Keratinocyte (primary cell): ENCODE data around the gene ITIH2. TPM values are rescaled to one million over a fixed set of nuclear protein-coding genes. Genes with fewer than 3 reads are reported as not detected.

Source experiments
- DNase-seq: peaks from one replicate; pipeline ENCODE4 v3.0.0-alpha.2; 2011; ENCODE audit warnings: low read depth, missing footprints, low spot score
- FAIRE-seq: peaks from 2 replicates; lab custom pipeline; 2011; peaks lifted over from hg19 to GRCh38; lab: Jason Lieb, UNC
- H2AFZ ChIP-seq: 2 replicates; pipeline ENCODE4 v1.6.0; 2012; ENCODE audit warnings: low read length, control low read depth, inconsistent platforms; ENCODE audit not compliant: control insufficient read depth
- H3K27ac ChIP-seq: 2 replicates; pipeline ENCODE4 v1.5.1; 2011; ENCODE audit warnings: low read length; ENCODE audit not compliant: control insufficient read depth, insufficient read depth
- H3K27me3 ChIP-seq: 3 replicates; pipeline ENCODE4 v1.6.0; 2011; ENCODE audit warnings: low read length; ENCODE audit not compliant: control insufficient read depth, insufficient read depth; ENCODE audit errors: extremely low read depth
- H3K36me3 ChIP-seq, 2 experiments: 2 replicates in 1 of 2; 3 replicates in 1 of 2; pipeline ENCODE4 v1.5.1; 2011; ENCODE audit warnings: low read length in 2 of 2, mild to moderate bottlenecking in 1 of 2; ENCODE audit not compliant: control insufficient read depth in 2 of 2, insufficient read depth in 2 of 2; ENCODE audit errors: extremely low read depth in 1 of 2
- H3K4me1 ChIP-seq: 3 replicates; pipeline ENCODE4 v1.5.1; 2011; ENCODE audit warnings: low read length; ENCODE audit not compliant: control insufficient read depth, insufficient read depth; ENCODE audit errors: extremely low read depth
- H3K4me2 ChIP-seq: 3 replicates; pipeline ENCODE4 v1.6.0; 2011; ENCODE audit warnings: low read depth, low read length; ENCODE audit not compliant: control insufficient read depth, insufficient read depth; ENCODE audit errors: extremely low read depth
- H3K4me3 ChIP-seq, 3 experiments: fragments of 200-600 bp in 1 of 3; sonication (generic) in 1 of 3; 2 replicates in 2 of 3; 3 replicates in 1 of 3; pipeline ENCODE4 v1.5.1; 2011 to 2016; ENCODE audit warnings: low read length in 3 of 3, mild to moderate bottlenecking in 3 of 3, control low read depth in 2 of 3, inconsistent platforms in 1 of 3, low read depth in 1 of 3, mixed read lengths in 1 of 3, mixed run types in 1 of 3, moderate library complexity in 1 of 3; ENCODE audit not compliant: control insufficient read depth in 2 of 3, insufficient read depth in 2 of 3; ENCODE audit errors: extremely low read depth in 1 of 3
- H3K79me2 ChIP-seq: 2 replicates; pipeline ENCODE4 v1.6.0; 2012; ENCODE audit warnings: low read length; ENCODE audit not compliant: control insufficient read depth, insufficient read depth
- H3K9ac ChIP-seq: 3 replicates; pipeline ENCODE4 v1.6.0; 2011; ENCODE audit warnings: low read length; ENCODE audit not compliant: control insufficient read depth, insufficient read depth; ENCODE audit errors: extremely low read depth
- H3K9me1 ChIP-seq: 3 replicates; pipeline ENCODE4 v1.6.0; 2011; ENCODE audit warnings: low read length; ENCODE audit not compliant: control insufficient read depth, insufficient read depth; ENCODE audit errors: extremely low read depth
- H3K9me3 ChIP-seq: 2 replicates; pipeline ENCODE4 v1.5.1; 2012; ENCODE audit warnings: low read depth, low read length; ENCODE audit not compliant: control insufficient read depth
- H4K20me1 ChIP-seq: 3 replicates; pipeline ENCODE4 v1.6.0; 2011; ENCODE audit warnings: low read length; ENCODE audit not compliant: control insufficient read depth, insufficient read depth; ENCODE audit errors: extremely low read depth
- EZH2 ChIP-seq: IDR thresholded peaks from one replicate; pipeline ENCODE4 v1.6.1; 2012; ENCODE audit warnings: inconsistent platforms, mild to moderate bottlenecking, low read length, moderate library complexity
- dilution Hi-C: fragments of 300-500 bp; cut with MboI; formaldehyde crosslinking; loops from one replicate; pipeline ENCODE4 v1.7.0; 2020; ENCODE audit warnings: low sequenced_read_pairs; ENCODE audit not compliant: extremely low pct_ligation_motif_present
- polyA plus RNA-seq, 5 experiments: library from polyadenylated mRNA; depleted of rRNA in 3 of 5; stranded (reverse) in 3 of 5; stranded (forward) in 1 of 5; unstranded in 1 of 5; fragments of >200 nt; gene quantifications; 1 replicate in 1 of 5; 2 replicates in 3 of 5; 3 replicates in 1 of 5; pipeline versions ENCODE4 v1.2.1 to v1.2.3, GENCODE V29; 2011 to 2012; ENCODE audit warnings: missing spikeins in 2 of 5, low read depth in 1 of 5, low replicate concordance in 1 of 5
- TF ChIP-seq, protein P1 (sequence below), 3 experiments: IDR thresholded peaks in 1 of 3; conservative IDR thresholded peaks in 1 of 3; optimal IDR thresholded peaks in 1 of 3; 2 replicates in 2 of 3; 3 replicates in 1 of 3; pipeline versions ENCODE3 to v1.5.1; 2011; ENCODE audit warnings: low read length in 3 of 3, mild to moderate bottlenecking in 3 of 3, moderate library complexity in 2 of 3, control low read depth in 1 of 3, inconsistent platforms in 1 of 3; ENCODE audit not compliant: insufficient read depth in 2 of 3; ENCODE audit errors: extremely low read depth in 1 of 3

ITIH2 gene
- polyA plus RNA-seq, 1 donor (not counting 4 experiments of a cell fraction or from before 2014, with no cell fraction given) = not detected

DNA sequence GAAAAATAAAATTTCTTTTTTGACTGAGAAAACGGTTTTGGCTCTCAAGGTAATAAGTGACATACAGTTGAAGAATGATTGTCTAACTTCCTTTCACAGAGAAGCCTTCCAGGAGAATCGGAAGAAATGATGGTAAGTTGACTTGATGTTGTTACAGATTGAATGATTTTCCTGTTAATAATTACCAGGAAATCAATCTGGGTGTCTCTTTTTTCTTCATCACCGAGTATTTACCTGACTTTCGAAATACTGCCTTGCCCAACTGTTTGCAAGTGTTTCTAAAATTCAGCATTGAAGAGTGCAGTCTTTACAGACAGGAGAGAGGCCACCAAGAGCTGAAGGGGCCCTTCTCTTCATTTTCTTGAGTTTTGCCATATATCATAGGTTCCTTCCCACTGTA, 4.0 kb downstream of the ITIH2 start:
- DNase-seq (no peak), FAIRE-seq (no peak)
- H3K9me3 ChIP-seq = no peaks in the 10 kb centered on the region
- dilution Hi-C loops = no loop called here
- no peak overlapping the region for H3K9ac ChIP-seq
- no peak overlapping the region for H3K4me2 ChIP-seq
- no peak overlapping the region for H3K27ac ChIP-seq
- no peaks in the 10 kb centered on the region for H3K9me1 ChIP-seq
- H3K27me3 ChIP-seq = no peaks in the 10 kb centered on the region
- no peaks in the 10 kb centered on the region for H3K36me3 ChIP-seq
- H3K4me3 ChIP-seq = no peak overlapping the region
- H4K20me1 ChIP-seq = no peaks in the 10 kb centered on the region
- TF ChIP-seq, protein P1, sequence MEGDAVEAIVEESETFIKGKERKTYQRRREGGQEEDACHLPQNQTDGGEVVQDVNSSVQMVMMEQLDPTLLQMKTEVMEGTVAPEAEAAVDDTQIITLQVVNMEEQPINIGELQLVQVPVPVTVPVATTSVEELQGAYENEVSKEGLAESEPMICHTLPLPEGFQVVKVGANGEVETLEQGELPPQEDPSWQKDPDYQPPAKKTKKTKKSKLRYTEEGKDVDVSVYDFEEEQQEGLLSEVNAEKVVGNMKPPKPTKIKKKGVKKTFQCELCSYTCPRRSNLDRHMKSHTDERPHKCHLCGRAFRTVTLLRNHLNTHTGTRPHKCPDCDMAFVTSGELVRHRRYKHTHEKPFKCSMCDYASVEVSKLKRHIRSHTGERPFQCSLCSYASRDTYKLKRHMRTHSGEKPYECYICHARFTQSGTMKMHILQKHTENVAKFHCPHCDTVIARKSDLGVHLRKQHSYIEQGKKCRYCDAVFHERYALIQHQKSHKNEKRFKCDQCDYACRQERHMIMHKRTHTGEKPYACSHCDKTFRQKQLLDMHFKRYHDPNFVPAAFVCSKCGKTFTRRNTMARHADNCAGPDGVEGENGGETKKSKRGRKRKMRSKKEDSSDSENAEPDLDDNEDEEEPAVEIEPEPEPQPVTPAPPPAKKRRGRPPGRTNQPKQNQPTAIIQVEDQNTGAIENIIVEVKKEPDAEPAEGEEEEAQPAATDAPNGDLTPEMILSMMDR (optimal IDR thresholded peaks at IDR 0.05 in 1 of 3, IDR thresholded peaks at IDR 0.05 in 1 of 3, conservative IDR thresholded peaks at IDR 0.05 in 1 of 3; ENCODE audit: extremely low read depth in 1 of 3, insufficient read depth in 2 of 3, low read length in 3 of 3) = no peak
- no peak for TF ChIP-seq EZH2
- no peak overlapping the region for H2AFZ ChIP-seq
- no peaks in the 10 kb centered on the region for H3K4me1 ChIP-seq
- no peaks in the 10 kb centered on the region for H3K79me2 ChIP-seq

DNA sequence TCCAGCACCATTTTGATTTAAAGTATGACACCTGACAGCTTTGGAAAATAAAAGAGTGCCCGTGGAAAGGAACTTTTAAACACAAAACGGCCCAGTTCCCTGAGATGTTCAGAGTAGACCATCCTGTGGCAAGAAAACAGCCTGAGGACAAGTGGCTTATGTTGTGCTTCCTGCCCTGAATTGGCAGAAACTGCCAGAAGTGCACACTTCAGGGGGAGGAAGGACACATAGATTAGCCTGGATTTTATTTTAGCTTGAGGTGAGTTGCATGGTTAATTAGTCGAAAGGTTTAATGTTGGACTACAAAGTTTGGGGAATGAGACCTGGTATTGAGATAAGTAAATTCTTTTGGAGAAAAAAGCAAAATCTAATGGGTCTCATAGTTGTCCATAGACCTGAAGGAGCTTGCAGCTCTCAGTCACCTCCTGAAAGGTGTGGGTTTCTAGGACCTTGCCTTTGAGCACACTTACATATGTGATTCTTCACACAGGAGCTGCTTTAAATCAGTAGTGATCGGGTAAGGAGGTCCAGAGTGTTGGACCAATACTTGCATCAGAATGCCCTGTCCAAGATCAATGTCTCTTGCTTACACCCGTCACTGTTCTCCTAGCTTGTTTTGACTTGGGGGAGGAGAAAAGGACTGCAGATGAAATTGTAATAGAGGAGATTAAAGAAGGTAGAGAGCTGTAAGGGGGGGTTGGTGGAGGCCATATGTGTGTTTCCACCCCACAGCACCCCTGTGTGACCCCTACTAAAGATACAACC, 4.9 kb downstream of the ITIH2 start:
- no peaks in the 10 kb centered on the region for H3K36me3 ChIP-seq
- no peak overlapping the region for H3K27ac ChIP-seq
- H3K79me2 ChIP-seq = no peaks in the 10 kb centered on the region
- no peak overlapping the region for H3K9ac ChIP-seq
- H3K4me2 ChIP-seq = no peak overlapping the region
- no peak for DNase-seq
- H3K9me1 ChIP-seq = no peaks in the 10 kb centered on the region
- dilution Hi-C loops = no loop called here
- H3K9me3 ChIP-seq = no peaks in the 10 kb centered on the region
- no peak for FAIRE-seq
- TF ChIP-seq EZH2 = no peak
- TF ChIP-seq, protein P1 (optimal IDR thresholded peaks at IDR 0.05 in 1 of 3, IDR thresholded peaks at IDR 0.05 in 1 of 3, conservative IDR thresholded peaks at IDR 0.05 in 1 of 3; ENCODE audit: extremely low read depth in 1 of 3, insufficient read depth in 2 of 3, low read length in 3 of 3) = no peak
- H3K4me1 ChIP-seq = no peaks in the 10 kb centered on the region
- no peak overlapping the region for H3K4me3 ChIP-seq
- no peaks in the 10 kb centered on the region for H4K20me1 ChIP-seq
- H3K27me3 ChIP-seq = no peaks in the 10 kb centered on the region
- no peak overlapping the region for H2AFZ ChIP-seq
